ENCODE results near the gene THSD4.
"Not testable (repeated sequence)": the region's sequence is repeated elsewhere in the genome, so short reads cannot be mapped to it uniquely, and the experiment has no call there.

THSD4 gene

GRCh38 chr15:71213943-71214342, 98.7 kb downstream of the THSD4 start:
- not testable (repeated sequence) for H3K4me1 Mint-ChIP-seq; H3K4me3 Mint-ChIP-seq; H3K9me3 Mint-ChIP-seq; H3K27me3 Mint-ChIP-seq; H3K36me3 Mint-ChIP-seq; DNase-seq (ENCODE audit: low spot score in 2 of 2); H3K27ac Mint-ChIP-seq; ATAC-seq (ENCODE audit: low read depth)

GRCh38 chr15:71215126-71215894, 100.0 kb downstream of the THSD4 start:
- Mint-ChIP-seq H3K9me3 (no peaks in the 10 kb centered on the region), H3K27me3 (peaks cover 5% of the 10 kb centered on the region), H3K36me3 (no peaks in the 10 kb centered on the region), H3K27ac (no peak overlapping the region), H3K4me1 (no peaks in the 10 kb centered on the region), H3K4me3 (no peak overlapping the region)
- DNase-seq (ENCODE audit: low spot score in 2 of 2): no peak
- no peak for ATAC-seq (ENCODE audit: low read depth)

GRCh38 chr15:71218272-71218805, 103.1 kb downstream of the THSD4 start:
- H3K4me3 Mint-ChIP-seq: no peak overlapping the region
- H3K36me3 Mint-ChIP-seq: no peaks in the 10 kb centered on the region
- peaks cover 4% of the 10 kb centered on the region for H3K27me3 Mint-ChIP-seq
- H3K9me3 Mint-ChIP-seq: peaks cover 3% of the 10 kb centered on the region
- ATAC-seq (ENCODE audit: low read depth): no peak
- no peaks in the 10 kb centered on the region for H3K4me1 Mint-ChIP-seq
- H3K27ac Mint-ChIP-seq: no peak overlapping the region
- DNase-seq (ENCODE audit: low spot score in 2 of 2): no peak

GRCh38 chr15:71219101-71219500, 103.8 kb downstream of the THSD4 start:
- H3K36me3 Mint-ChIP-seq: no peaks in the 10 kb centered on the region
- H3K27me3 Mint-ChIP-seq: peaks cover 7% of the 10 kb centered on the region
- no peak overlapping the region for H3K4me3 Mint-ChIP-seq
- DNase-seq (ENCODE audit: low spot score in 2 of 2) (no peak), ATAC-seq (ENCODE audit: low read depth) (no peak)
- no peaks in the 10 kb centered on the region for H3K4me1 Mint-ChIP-seq
- no peak overlapping the region for H3K27ac Mint-ChIP-seq
- H3K9me3 Mint-ChIP-seq: peaks cover 5% of the 10 kb centered on the region

- no peak for DNase-seq (ENCODE audit: low spot score in 2 of 2)
Measured at GRCh38 chr15:71219645-71220044, 104.4 kb downstream of the THSD4 start.

GRCh38 chr15:71220828-71221227, 105.6 kb downstream of the THSD4 start:
- Mint-ChIP-seq H3K27me3 (peaks cover 9% of the 10 kb centered on the region), H3K4me3 (no peak overlapping the region), H3K27ac (no peak overlapping the region), H3K36me3 (no peaks in the 10 kb centered on the region), H3K9me3 (peaks cover 5% of the 10 kb centered on the region), H3K4me1 (no peaks in the 10 kb centered on the region)
- DNase-seq (ENCODE audit: low spot score in 2 of 2) (no peak), ATAC-seq (ENCODE audit: low read depth) (no peak)

More at GRCh38 chr15:71219645-71220044, 104.4 kb downstream of the THSD4 start:
- H3K4me1 Mint-ChIP-seq: no peaks in the 10 kb centered on the region
- ATAC-seq (ENCODE audit: low read depth): no peak
- H3K36me3 Mint-ChIP-seq: no peaks in the 10 kb centered on the region
- peaks cover 5% of the 10 kb centered on the region for H3K9me3 Mint-ChIP-seq
- no peak overlapping the region for H3K4me3 Mint-ChIP-seq
- no peak overlapping the region for H3K27ac Mint-ChIP-seq
- peaks cover 8% of the 10 kb centered on the region for H3K27me3 Mint-ChIP-seq

GRCh38 chr15:71221417-71221816, 106.1 kb downstream of the THSD4 start:
- no peak overlapping the region for H3K27ac Mint-ChIP-seq
- H3K4me3 Mint-ChIP-seq: no peak overlapping the region
- H3K36me3 Mint-ChIP-seq: no peaks in the 10 kb centered on the region
- ATAC-seq (ENCODE audit: low read depth) (no peak), DNase-seq (ENCODE audit: low spot score in 2 of 2) (no peak)
- H3K4me1 Mint-ChIP-seq: no peaks in the 10 kb centered on the region
- peaks cover 5% of the 10 kb centered on the region for H3K9me3 Mint-ChIP-seq
- H3K27me3 Mint-ChIP-seq: peaks cover 9% of the 10 kb centered on the region

- DNase-seq (ENCODE audit: low spot score in 2 of 2) (no peak), ATAC-seq (ENCODE audit: low read depth) (no peak)
- H3K27me3 Mint-ChIP-seq: peaks cover 9% of the 10 kb centered on the region
- peaks cover 5% of the 10 kb centered on the region for H3K9me3 Mint-ChIP-seq
- no peaks in the 10 kb centered on the region for H3K4me1 Mint-ChIP-seq
- no peaks in the 10 kb centered on the region for H3K36me3 Mint-ChIP-seq
- no peak overlapping the region for H3K4me3 Mint-ChIP-seq
- H3K27ac Mint-ChIP-seq: no peak overlapping the region
Measured at GRCh38 chr15:71223516-71223915, 108.2 kb downstream of the THSD4 start.

- H3K27ac Mint-ChIP-seq: no peak overlapping the region
- H3K27me3 Mint-ChIP-seq: peaks cover 9% of the 10 kb centered on the region
- DNase-seq (ENCODE audit: low spot score in 2 of 2): no peak
- H3K9me3 Mint-ChIP-seq: peaks cover 5% of the 10 kb centered on the region
- ATAC-seq (ENCODE audit: low read depth): no peak
- no peak overlapping the region for H3K4me3 Mint-ChIP-seq
- H3K36me3 Mint-ChIP-seq: no peaks in the 10 kb centered on the region
- H3K4me1 Mint-ChIP-seq: no peaks in the 10 kb centered on the region
Measured at GRCh38 chr15:71224024-71224423, 108.8 kb downstream of the THSD4 start.

GRCh38 chr15:71225851-71226250, 110.6 kb downstream of the THSD4 start:
- H3K4me1 Mint-ChIP-seq: no peaks in the 10 kb centered on the region

GRCh38 chr15:71226536-71227455, 111.5 kb downstream of the THSD4 start:
- Mint-ChIP-seq H3K4me3 (no peak overlapping the region), H3K27ac (no peak overlapping the region), H3K36me3 (no peaks in the 10 kb centered on the region), H3K27me3 (peaks cover 8% of the 10 kb centered on the region), H3K9me3 (peaks cover 3% of the 10 kb centered on the region), H3K4me1 (no peaks in the 10 kb centered on the region)
- ATAC-seq (ENCODE audit: low read depth) (no peak), DNase-seq (ENCODE audit: low spot score in 2 of 2) (no peak)

More at GRCh38 chr15:71225851-71226250, 110.6 kb downstream of the THSD4 start:
- Mint-ChIP-seq H3K4me3 (no peak overlapping the region), H3K27me3 (peaks cover 9% of the 10 kb centered on the region), H3K36me3 (no peaks in the 10 kb centered on the region), H3K27ac (no peak overlapping the region), H3K9me3 (peaks cover 5% of the 10 kb centered on the region)
- no peak for DNase-seq (ENCODE audit: low spot score in 2 of 2)
- ATAC-seq (ENCODE audit: low read depth): no peak

GRCh38 chr15:71228403-71228802, 113.1 kb downstream of the THSD4 start:
- Mint-ChIP-seq H3K9me3 (peaks cover 3% of the 10 kb centered on the region), H3K36me3 (no peaks in the 10 kb centered on the region), H3K4me1 (no peaks in the 10 kb centered on the region), H3K4me3 (no peak overlapping the region), H3K27me3 (peaks cover 8% of the 10 kb centered on the region), H3K27ac (no peak overlapping the region)
- no peak for DNase-seq (ENCODE audit: low spot score in 2 of 2)
- ATAC-seq (ENCODE audit: low read depth): no peak

- no peak overlapping the region for H3K4me3 Mint-ChIP-seq
- no peaks in the 10 kb centered on the region for H3K9me3 Mint-ChIP-seq
- no peak overlapping the region for H3K27ac Mint-ChIP-seq
- ATAC-seq (ENCODE audit: low read depth): no peak
- no peak for DNase-seq (ENCODE audit: low spot score in 2 of 2)
- no peaks in the 10 kb centered on the region for H3K4me1 Mint-ChIP-seq
- no peaks in the 10 kb centered on the region for H3K36me3 Mint-ChIP-seq
- peaks cover 1% of the 10 kb centered on the region for H3K27me3 Mint-ChIP-seq
Measured at GRCh38 chr15:71230303-71230702, 115.0 kb downstream of the THSD4 start.

- Mint-ChIP-seq H3K36me3 (no peaks in the 10 kb centered on the region), H3K9me3 (no peaks in the 10 kb centered on the region), H3K27me3 (peaks cover 4% of the 10 kb centered on the region), H3K4me1 (no peaks in the 10 kb centered on the region), H3K27ac (no peak overlapping the region), H3K4me3 (no peak overlapping the region)
- ATAC-seq (ENCODE audit: low read depth): no peak
- no peak for DNase-seq (ENCODE audit: low spot score in 2 of 2)
Measured at GRCh38 chr15:71231758-71232157, 116.5 kb downstream of the THSD4 start.

Data from memory B cell (primary cell).